Activated T-helper 1 cell treated with anti-CD3 and anti-CD28 coated beads, Interleukin-12 subunit alpha, Interleukin-12 subunit beta, Interleukin-2, Interleukin-4 antibody, amounts not matched to agents 30 ng/mL and 10 ng/mL and 1 ng/mL, durations not matched to agents 14 hours and 24 hours and 36 hours (primary cell): Measurements from ENCODE around the gene IGSF8. TPM values are rescaled to one million over a fixed set of nuclear protein-coding genes. Genes with fewer than 3 reads are reported as not detected.
"Not testable (repeated sequence)": the region's sequence is repeated elsewhere in the genome, so short reads cannot be mapped to it uniquely, and the experiment has no call there.

Experiments used
- DNase-seq: peaks from one replicate; pipeline ENCODE4 v3.0.0; 2021; ENCODE audit warnings: low spot score
- H3K27ac Mint-ChIP-seq: one replicate; pipeline ENCODE4 v1.8.0; 2021; ENCODE audit warnings: mild to moderate bottlenecking, mixed read lengths
- H3K27me3 Mint-ChIP-seq: one replicate; pipeline ENCODE4 v1.8.0; 2022; ENCODE audit warnings: mild to moderate bottlenecking, moderate library complexity, mixed read lengths; ENCODE audit not compliant: insufficient read depth
- H3K36me3 Mint-ChIP-seq: one replicate; pipeline ENCODE4 v1.8.0; 2021; ENCODE audit warnings: low read depth, mixed read lengths
- H3K4me1 Mint-ChIP-seq: one replicate; pipeline ENCODE4 v1.8.0; 2021; ENCODE audit warnings: low read depth, mixed read lengths
- H3K4me3 Mint-ChIP-seq: one replicate; pipeline ENCODE4 v1.8.0; 2021; ENCODE audit warnings: mild to moderate bottlenecking, moderate library complexity, mixed read lengths
- H3K9me3 Mint-ChIP-seq: one replicate; pipeline ENCODE4 v1.8.0; 2021; ENCODE audit warnings: mixed read lengths
- intact Hi-C: fragments of 100-400 bp; cut with micrococcal nuclease; formaldehyde crosslinking; loops from one replicate; pipeline ENCODE4 v1.15.1; 2024
- total RNA-seq: library from RNA; stranded (reverse); gene quantifications from 2 replicates; pipeline ENCODE4 v1.2.3, GENCODE V29; 2022

The IGSF8 gene
- total RNA-seq, 1 donor from 2014 or later = 25.5 TPM

DNA sequence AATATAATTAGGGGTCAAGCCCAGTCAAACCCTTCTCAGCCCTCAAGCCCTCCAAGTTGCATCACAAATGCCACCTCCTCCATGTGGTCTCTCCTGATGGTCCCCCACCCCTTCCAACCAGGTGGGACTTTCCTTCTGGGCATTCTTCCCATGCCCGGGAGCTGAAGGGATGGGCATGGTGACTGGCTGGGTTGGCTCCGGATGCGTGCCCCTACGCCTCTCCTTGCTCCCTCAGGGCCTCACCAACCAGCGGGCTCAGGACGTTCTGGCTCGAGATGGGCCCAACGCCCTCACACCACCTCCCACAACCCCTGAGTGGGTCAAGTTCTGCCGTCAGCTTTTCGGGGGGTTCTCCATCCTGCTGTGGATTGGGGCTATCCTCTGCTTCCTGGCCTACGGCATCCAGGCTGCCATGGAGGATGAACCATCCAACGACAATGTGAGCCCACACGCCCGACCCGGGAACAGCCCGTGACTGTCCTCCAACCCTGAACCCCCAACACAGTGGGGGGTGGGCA, 24.6 kb upstream of the IGSF8 start:
- DNase-seq = no peak
- Mint-ChIP-seq H3K36me3 (no peaks in the 10 kb centered on the region), H3K27ac (no peak overlapping the region), H3K27me3 (peaks cover 12% of the 10 kb centered on the region), H3K4me3 (no peak overlapping the region), H3K9me3 (no peaks in the 10 kb centered on the region), H3K4me1 (no peaks in the 10 kb centered on the region)
- intact Hi-C loops = no loop called here

DNA sequence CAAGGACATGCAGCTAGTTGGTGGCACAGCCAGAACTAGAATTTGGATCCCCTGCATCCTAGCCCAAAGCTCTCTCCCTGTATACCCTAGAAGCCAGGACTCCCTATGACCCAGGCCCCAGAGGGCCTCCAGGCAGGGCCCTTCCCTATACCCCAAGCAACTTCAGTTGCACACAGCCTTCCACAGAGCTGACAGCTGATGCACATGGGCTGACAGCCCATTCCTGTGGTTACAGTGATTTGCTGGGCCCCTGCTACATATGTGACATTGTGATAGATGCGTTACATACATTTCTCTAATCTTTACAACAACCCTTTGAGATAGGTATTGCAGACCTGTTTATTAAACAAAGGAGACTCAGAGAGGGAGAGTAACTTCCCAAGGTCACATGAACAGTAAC, 23.0 kb upstream of the IGSF8 start:
- Mint-ChIP-seq H3K36me3 (no peaks in the 10 kb centered on the region), H3K9me3 (no peaks in the 10 kb centered on the region), H3K4me3 (no peak overlapping the region), H3K27me3 (peaks cover 12% of the 10 kb centered on the region), H3K4me1 (no peaks in the 10 kb centered on the region), H3K27ac (no peak overlapping the region)
- intact Hi-C loops = no loop called here
- DNase-seq = no peak

DNA sequence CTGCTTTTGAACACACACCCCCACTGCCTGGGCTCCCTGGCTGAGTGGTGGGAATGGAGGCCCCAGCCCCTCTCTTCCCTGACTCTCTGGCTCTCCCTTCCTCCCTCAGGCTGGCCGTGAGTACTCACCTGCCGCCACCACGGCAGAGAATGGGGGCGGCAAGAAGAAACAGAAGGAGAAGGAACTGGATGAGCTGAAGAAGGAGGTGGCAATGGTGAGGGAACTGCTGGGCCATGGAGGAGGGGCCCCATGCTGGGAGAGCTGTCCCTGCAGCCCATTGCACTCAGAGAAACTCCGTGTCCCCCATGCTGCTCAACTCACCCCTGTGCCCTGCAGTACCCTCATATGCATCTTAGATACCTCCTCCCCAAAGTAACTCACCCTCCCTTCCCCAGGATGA, 22.4 kb upstream of the IGSF8 start:
- intact Hi-C loops = no loop called here
- H3K36me3 Mint-ChIP-seq = no peaks in the 10 kb centered on the region
- no peak for DNase-seq
- H3K27me3 Mint-ChIP-seq = peaks cover 15% of the 10 kb centered on the region
- no peaks in the 10 kb centered on the region for H3K4me1 Mint-ChIP-seq
- no peak overlapping the region for H3K4me3 Mint-ChIP-seq
- H3K27ac Mint-ChIP-seq = no peak overlapping the region
- H3K9me3 Mint-ChIP-seq = no peaks in the 10 kb centered on the region

DNA sequence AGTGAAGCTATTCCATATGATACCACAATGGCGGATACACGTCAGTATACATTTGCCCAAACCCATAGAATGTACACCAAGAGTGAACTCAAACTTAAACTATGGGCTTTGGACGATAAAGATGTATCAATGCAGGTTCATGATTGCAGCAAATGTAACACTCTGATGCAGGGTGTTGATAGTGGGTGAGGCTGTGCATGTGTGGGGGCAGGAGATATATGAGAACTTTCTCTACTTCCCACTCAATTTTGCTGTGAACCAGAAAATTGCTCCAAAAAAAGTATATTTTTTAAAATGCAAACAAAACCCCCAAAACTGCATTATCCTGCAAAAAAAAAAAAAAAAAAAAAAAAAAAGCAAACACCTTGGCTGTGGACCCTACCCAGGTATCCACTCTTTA, 20.5 kb upstream of the IGSF8 start:
- Mint-ChIP-seq H3K36me3 (no peaks in the 10 kb centered on the region), H3K4me3 (no peak overlapping the region), H3K27ac (no peak overlapping the region), H3K9me3 (no peaks in the 10 kb centered on the region), H3K27me3 (peaks cover 16% of the 10 kb centered on the region), H3K4me1 (no peaks in the 10 kb centered on the region)
- no peak for DNase-seq
- intact Hi-C loops = no loop called here

DNA sequence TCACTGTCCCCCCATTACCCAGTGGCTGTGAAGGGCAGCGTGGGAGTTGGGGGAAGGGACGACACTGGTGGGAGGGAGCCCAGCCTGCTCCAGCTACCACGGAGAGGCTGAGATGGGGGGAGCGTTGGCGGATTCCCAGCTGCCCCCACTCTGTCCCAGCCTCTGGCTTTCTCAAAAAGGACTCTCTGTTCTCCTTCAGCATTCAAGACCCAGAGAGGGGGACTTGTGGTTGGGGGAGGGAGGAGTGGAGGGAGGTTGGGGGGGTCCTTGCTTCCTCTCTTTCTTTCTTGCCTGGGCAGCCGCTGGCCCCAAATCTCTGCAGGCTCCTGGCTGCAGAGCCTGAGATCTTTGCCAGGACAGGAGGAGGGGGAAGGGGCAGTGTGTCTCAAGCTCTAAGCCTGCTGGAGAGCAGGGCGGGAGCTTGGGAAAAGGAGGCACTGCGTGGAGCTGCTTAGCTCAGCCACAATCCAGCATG, 19.3 kb upstream of the IGSF8 start:
- Mint-ChIP-seq H3K36me3 (no peaks in the 10 kb centered on the region), H3K27ac (no peak overlapping the region), H3K4me3 (no peak overlapping the region), H3K9me3 (no peaks in the 10 kb centered on the region), H3K27me3 (peaks cover 16% of the 10 kb centered on the region), H3K4me1 (no peaks in the 10 kb centered on the region)
- no peak for DNase-seq
- intact Hi-C loops = no loop called here

DNA sequence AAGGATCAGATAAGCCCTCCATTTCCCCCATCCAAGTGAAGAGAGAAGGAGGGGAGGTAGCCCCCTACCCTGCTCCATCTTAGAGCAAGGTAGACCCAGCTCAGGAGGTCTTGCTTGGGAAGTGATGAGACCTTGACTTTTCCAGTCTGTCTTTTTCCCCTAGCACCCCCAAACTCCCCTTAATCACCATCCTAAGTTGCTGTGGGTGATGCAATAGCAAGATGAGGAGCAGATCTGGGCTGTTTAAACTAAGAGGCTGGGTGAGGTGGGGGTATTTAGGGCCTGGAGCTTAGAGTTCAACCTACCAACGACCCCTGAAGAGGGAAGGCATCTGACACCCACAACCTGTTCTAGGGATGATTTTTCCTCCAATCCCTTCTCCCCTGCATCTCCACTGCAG, 18.9 kb upstream of the IGSF8 start:
- no peaks in the 10 kb centered on the region for H3K9me3 Mint-ChIP-seq
- H3K4me3 Mint-ChIP-seq = no peak overlapping the region
- intact Hi-C loops = no loop called here
- no peak overlapping the region for H3K27ac Mint-ChIP-seq
- H3K36me3 Mint-ChIP-seq = no peaks in the 10 kb centered on the region
- H3K4me1 Mint-ChIP-seq = no peaks in the 10 kb centered on the region
- DNase-seq = no peak
- H3K27me3 Mint-ChIP-seq = peaks cover 16% of the 10 kb centered on the region

DNA sequence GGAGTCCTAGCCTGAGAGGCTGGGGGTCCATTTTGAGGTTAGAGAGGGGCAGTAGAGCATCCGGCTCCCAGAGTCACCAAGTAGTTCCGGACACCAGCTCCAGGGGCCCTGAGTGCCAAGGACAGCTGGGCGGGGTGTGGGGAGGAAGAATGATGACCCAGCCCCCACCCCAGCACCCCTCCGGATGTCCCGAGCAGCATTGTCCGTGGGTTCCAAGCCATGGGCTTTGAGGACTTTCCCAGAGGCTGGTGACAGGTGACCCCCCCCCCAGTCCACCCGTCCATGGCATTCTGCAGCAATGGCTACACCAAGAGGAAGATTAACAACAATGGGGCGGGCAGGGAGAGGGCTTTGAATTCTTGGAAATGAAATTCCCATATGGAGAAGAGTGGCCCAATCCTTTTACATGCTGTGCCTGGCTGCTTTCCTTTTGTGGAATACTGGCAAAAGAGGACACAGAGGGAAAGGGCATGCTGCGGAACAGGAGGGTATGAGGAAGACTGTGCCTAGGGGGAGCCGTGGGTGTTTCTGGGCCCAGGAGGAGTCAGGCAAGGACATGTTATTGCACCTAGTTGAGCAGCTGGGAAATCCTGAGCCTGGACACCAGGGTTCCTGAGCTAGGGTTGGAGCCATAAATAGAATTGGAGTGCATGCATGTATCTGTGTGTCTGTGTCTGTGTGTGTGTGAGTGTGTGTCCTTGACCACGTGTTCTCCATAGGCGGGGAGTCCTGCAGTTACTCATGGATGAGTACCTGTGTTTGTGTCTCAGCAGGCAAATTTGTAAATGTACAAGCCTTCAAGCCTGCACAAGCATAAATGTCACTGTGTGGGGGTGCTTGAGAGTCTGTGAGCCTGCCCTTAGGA, 18.1 kb upstream of the IGSF8 start:
- intact Hi-C loops = no loop called here
- no peak for DNase-seq
- Mint-ChIP-seq H3K4me3 (no peak overlapping the region), H3K27ac (no peak overlapping the region), H3K27me3 (peaks cover 14% of the 10 kb centered on the region), H3K4me1 (no peaks in the 10 kb centered on the region), H3K36me3 (no peaks in the 10 kb centered on the region), H3K9me3 (no peaks in the 10 kb centered on the region)

DNA sequence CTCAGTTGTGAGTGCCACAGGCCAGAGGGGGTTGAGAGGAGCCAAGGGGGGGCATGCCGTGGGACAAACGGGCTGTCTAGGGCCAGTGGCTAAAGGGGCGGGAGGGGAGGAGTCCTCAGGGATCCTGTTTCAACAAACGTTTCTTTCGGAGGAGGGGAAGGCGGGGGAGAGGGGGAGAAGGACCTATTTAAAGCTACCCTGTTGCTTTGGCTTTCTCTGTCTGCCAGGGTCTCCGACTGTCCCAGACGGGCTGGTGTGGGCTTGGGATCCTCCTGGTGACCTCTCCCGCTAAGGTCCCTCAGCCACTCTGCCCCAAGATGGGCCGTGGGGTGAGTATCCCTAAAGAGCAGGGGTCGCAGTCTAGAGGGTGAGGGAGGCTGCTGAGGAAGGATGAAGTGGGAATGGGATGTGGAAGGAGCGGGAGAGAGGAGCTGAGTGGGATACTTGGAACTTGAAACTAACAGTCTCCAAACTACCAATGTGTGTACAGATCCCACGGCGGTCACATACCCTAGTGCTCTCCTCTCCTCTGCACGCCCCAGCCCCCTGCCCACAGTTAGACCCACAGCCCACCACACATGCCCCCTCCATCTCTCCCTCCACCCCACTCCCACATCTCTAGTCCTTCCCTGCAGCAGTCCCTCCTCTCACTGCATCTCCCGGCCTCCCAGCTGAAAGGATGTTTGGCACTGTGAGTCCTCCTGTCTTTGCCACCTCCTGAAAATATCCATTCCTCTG, 17.3 kb upstream of the IGSF8 start, which contains the start of gene ATP1A2:
Gene ATP1A2, plus strand, starts transcription at position 215 of the 738 bp plus-strand sequence. Its CDS starts 103 bp downstream, at position 318.
- no peaks in the 10 kb centered on the region for H3K9me3 Mint-ChIP-seq
- intact Hi-C loops = no loop called here
- H3K27me3 Mint-ChIP-seq = peaks cover 14% of the 10 kb centered on the region
- no peaks in the 10 kb centered on the region for H3K36me3 Mint-ChIP-seq
- no peak for DNase-seq
- H3K4me1 Mint-ChIP-seq = no peaks in the 10 kb centered on the region
- H3K27ac Mint-ChIP-seq = no peak within 1 kb of the TSS
- H3K4me3 Mint-ChIP-seq = no peak within 1 kb of the TSS

DNA sequence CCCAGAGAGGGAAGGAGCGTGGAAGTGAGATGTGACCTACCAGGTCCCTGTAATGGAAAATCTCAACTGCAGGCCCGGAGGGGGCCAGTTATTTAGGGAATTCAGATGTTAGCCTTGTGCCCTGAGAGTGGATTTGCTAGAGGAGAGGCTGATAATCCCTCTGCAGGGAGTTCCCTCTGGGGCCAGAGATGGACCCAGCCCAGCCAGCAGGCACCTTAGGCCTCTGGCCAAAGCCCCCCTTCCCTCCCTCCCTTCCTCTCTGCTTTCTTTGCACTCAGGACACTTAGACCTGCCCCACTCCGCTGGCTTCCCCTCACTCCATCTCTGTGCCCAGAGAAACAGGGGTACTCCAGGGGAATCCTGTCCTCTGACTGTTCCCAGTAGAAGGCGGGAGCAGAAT, 15.7 kb upstream of the IGSF8 start:
- Mint-ChIP-seq H3K4me1 (peaks cover 1% of the 10 kb centered on the region), H3K27ac (no peak overlapping the region), H3K4me3 (no peak overlapping the region), H3K27me3 (peaks cover 14% of the 10 kb centered on the region), H3K36me3 (no peaks in the 10 kb centered on the region), H3K9me3 (no peaks in the 10 kb centered on the region)
- intact Hi-C loops = no loop called here
- DNase-seq = no peak

DNA sequence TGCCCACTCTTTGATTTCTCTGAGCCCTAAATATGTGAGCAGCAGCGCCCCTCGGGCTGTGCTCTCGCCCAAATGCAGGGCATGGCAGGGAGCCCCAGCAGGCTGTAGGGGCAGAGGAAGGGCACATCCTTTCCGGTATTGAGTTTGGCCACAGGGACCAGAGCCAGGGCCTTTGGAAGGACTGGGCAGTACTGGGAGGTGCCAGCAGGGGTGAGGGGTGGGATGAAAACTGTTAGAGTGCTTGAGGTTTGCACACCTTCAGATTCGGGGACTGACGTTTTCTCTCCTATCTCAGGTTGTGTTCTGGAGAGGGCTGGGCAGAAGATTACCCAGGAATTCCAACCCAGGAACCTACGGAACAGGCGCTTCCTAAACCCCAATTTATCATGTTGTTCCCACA, 15.0 kb upstream of the IGSF8 start:
- H3K4me1 Mint-ChIP-seq = peaks cover 7% of the 10 kb centered on the region
- no peaks in the 10 kb centered on the region for H3K36me3 Mint-ChIP-seq
- no peak overlapping the region for H3K27ac Mint-ChIP-seq
- no peaks in the 10 kb centered on the region for H3K9me3 Mint-ChIP-seq
- peaks cover 10% of the 10 kb centered on the region for H3K27me3 Mint-ChIP-seq
- no peak for DNase-seq
- intact Hi-C loops = no loop called here
- H3K4me3 Mint-ChIP-seq = no peak overlapping the region

DNA sequence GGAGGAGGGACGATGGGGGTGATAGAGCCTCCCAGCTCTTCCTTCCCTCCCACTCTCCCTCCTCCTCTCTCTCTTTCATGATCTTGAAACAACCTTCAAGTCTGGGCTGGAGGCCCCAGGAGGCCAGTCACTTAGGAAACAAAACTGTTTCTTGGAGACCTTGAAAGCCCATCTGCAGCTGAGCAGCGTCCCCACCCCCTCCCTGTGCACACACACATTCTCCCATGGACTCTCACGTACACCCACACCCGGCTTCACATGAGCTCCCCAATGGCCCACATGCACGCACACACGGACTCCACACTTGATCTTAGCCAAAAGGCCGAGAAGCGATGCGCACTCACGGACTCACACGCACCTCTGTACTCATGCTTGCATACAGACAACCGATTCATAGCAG, 13.9 kb upstream of the IGSF8 start:
- Mint-ChIP-seq H3K4me1 (peaks cover 7% of the 10 kb centered on the region), H3K36me3 (no peaks in the 10 kb centered on the region), H3K27me3 (peaks cover 7% of the 10 kb centered on the region), H3K9me3 (no peaks in the 10 kb centered on the region), H3K4me3 (no peak overlapping the region), H3K27ac (no peak overlapping the region)
- DNase-seq = no peak
- intact Hi-C loops = no loop called here

DNA sequence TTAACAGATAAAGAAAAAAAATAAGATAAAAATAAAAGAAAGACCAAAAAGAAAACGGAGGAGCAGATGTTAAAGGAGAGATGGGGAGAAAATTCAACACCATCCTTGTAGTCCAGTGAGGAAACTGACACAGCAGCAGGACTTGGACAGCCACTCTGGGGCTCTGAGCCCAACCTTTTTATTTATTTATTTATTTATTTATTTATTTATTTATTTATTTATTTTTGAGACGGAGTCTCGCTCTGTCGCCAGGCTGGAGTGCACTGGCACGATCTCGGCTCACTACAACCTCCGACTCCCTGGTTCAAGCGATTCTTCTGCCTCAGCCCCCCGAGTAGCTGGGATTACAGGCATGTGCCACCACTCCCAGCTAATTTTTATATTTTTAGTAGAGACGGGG, 13.0 kb upstream of the IGSF8 start:
- H3K36me3 Mint-ChIP-seq, H3K4me3 Mint-ChIP-seq, H3K4me1 Mint-ChIP-seq, H3K9me3 Mint-ChIP-seq, intact Hi-C loops, DNase-seq, H3K27ac Mint-ChIP-seq, H3K27me3 Mint-ChIP-seq: not testable (repeated sequence)

DNA sequence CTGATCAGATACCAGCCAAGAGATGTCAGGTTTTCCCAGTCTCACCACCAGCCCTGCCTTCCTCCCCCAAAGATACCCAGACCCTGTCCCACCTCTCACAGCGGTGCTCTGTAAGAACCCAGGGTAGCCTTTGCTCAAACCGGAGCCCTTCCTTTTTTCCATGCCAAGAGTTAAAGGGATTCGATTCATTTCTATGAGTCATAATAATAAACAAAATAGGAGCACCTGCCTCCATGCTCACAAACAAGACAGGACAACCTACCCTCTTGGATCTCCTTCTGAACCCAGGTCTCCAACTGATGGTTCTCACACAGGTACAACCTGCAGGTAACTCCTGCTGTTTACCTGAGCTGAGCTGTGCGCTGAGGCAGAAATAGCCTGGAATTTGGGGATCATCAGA, 11.3 kb upstream of the IGSF8 start:
- Mint-ChIP-seq H3K9me3 (no peaks in the 10 kb centered on the region), H3K36me3 (no peaks in the 10 kb centered on the region), H3K4me3 (no peak overlapping the region), H3K4me1 (peaks cover 7% of the 10 kb centered on the region), H3K27ac (no peak overlapping the region), H3K27me3 (peaks cover 4% of the 10 kb centered on the region)
- DNase-seq = no peak
- intact Hi-C loops = loop anchor here (1.0 kb wide), 1 partner anchor 8 kb away; no protein-coding TSS in a partner anchor
